GM18511 (cell line): ENCODE data around the gene TMEM50B.
"Not testable (repeated sequence)": the region's sequence is repeated elsewhere in the genome, so short reads cannot be mapped to it uniquely, and the experiment has no call there.

Source experiments
- ATAC-seq: cut with Tn5 transposase; IDR thresholded peaks from one replicate; pipeline ENCODE4 v1.9.1; 2021; ENCODE audit warnings: mild to moderate bottlenecking, moderate library complexity; ENCODE audit not compliant: unreplicated experiment

TMEM50B gene

DNA sequence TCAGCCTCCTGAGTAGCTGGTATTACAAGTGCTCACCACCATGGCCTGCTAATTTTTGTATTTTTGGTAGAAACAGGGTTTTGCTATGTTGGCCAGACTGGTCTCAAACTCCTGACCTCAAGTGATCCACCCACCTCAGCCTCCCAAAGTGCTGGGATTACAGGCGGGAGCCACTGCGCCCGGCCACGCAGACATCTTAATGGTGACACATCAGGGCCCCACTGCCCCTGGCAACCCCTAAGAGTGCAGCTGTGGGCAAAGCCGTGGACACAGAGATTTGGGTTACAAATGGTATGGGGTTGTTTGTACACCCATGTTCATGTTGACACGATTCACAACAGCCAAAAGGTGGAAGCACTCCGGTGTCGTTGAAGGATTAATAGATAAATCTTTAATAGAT is 46.8 kb downstream of the TMEM50B start:
- no peak for ATAC-seq

DNA sequence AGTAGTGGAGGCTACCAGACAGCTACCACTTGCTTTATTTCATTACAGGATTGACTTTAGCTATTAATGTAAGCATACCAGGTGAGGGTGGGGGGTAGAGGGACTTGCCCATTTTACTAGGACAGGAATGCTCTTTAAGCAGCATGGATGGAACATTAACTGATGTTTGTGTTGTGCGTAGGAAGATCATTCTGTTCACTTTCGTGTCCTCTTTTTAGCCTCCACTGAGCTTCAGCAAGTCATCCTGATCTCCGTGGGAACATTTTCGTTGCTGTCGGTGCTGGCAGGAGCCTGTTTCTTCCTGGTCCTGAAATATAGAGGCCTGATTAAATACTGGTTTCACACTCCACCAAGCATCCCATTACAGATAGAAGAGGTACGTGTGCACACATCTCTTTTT is 47.3 kb downstream of the TMEM50B start:
- peak; percentile 31 for ATAC-seq

- ATAC-seq: no peak
Measured at GRCh38 chr21:33430858-33431257, 48.9 kb downstream of the TMEM50B start.

GRCh38 chr21:33428669-33429068 is 51.1 kb downstream of the TMEM50B start:
- ATAC-seq: no peak

GRCh38 chr21:33427051-33427450 is 52.7 kb downstream of the TMEM50B start:
- no peak for ATAC-seq

- no peak for ATAC-seq
Measured at GRCh38 chr21:33425825-33426224, 53.9 kb downstream of the TMEM50B start.

DNA sequence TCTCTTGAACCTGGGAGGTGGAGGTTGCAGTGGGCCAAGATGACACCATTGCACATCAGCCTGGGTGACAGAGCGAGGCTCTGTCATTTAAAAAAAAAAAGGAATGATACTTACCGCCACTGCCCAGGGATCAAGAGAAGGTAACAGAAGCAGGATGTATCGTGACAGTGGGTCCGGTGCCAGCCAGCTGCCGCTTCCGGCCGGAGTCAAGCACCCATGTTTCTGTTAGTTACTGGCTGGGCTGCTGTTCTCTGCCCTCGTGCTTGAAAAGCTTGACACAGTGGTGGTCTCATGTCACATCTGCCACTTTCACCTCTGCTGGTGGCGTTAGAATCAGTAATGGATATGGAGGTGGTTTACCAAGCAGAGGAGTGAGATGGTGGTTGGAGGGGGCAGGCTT is 55.6 kb downstream of the TMEM50B start:
- no peak for ATAC-seq

- ATAC-seq: no peak
Measured at GRCh38 chr21:33421713-33422393, 57.9 kb downstream of the TMEM50B start.

GRCh38 chr21:33419538-33420123 is 60.1 kb downstream of the TMEM50B start:
- no peak for ATAC-seq

- ATAC-seq: no peak
Measured at GRCh38 chr21:33418691-33419090, 61.1 kb downstream of the TMEM50B start.

DNA sequence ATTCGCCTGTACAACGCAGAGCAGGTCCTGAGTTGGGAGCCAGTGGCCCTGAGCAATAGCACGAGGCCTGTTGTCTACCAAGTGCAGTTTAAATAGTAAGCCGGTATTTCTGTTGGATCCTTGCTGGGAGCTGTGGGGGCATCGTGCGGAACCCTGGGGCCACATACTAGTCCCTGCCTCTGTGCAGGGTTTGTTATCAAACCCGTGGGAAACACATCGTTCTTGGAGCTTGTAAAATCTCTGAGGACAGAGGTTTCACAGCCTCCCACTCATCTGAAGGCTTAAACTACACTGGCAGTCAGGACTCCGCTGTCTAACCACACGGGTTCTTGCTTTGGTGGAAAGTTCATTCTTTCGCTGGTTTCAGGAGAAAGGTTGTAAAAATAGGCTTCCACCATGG is 64.8 kb downstream of the TMEM50B start:
- ATAC-seq: no peak

DNA sequence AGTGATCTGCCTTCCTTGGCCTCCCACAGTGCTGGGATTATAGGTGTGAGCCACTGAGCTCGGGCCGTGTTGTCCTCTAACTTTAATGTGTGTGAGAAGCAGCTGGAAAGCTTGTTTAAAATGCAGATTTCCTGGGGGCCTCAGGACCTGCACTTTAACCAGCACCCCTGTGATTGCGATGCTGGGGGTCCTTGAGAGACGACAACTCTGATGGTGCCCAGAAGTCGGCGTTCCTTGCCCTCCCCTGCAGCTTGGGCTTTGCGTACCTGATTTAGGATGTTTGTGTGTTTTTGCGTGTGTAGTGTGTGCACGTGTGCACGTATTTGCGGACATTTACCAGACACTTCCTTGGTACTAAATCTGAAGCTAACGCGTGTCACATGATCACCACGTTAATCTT is 65.7 kb downstream of the TMEM50B start:
- ATAC-seq: no peak

DNA sequence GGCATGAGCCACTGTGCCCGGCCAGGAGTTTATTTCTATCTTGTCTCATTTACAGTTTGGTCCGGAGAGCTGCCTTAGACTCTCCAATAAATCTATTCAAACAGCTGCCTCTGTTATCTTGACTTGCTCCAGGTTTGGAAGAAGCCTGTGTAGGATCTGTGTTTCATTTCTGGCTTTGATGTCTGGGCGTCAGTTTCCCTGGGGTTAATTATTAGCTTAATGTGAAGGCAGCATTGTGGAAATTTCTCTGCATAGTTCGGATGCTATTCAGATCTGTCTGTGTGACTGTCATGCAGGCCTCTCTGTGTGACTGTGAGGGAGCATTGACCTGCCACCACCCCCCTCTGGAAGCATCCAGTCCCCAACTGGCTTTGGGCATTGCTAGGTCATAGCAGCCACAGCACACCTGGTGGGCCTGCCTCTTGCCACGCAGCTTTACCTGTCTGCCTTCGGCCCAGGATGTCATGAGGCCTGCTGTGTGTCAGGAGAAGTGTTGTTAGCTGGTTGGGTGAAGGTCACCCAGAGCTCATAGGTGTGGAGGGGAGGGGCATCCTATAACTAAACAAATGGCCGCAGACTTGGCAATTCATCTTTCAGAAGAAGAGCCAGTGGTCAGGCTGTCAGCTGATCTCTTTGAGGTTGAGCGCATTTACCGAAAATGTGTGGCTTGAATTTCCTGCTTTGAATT is 66.8 kb downstream of the TMEM50B start:
- ATAC-seq: peak; percentile 81

DNA sequence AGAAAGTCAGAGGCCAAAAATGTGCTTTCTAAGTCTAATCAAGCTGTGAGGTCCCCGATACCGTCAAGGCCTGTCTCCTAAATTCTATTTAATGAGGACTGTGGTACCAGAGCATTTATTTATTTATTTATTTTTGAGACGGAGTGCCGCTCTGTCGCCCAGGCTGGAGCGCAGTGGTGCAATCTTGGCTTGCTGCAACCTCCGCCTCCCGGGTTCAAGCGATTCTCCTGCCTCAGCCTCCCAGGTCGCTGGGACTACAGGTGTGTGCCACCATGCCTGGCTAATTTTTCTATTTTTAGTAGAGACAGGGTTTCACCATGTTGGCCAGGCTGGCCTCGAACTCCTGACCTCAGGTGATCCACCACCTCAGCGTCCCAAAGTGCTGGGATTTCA is 67.3 kb downstream of the TMEM50B start:
- ATAC-seq: not testable (repeated sequence)

DNA sequence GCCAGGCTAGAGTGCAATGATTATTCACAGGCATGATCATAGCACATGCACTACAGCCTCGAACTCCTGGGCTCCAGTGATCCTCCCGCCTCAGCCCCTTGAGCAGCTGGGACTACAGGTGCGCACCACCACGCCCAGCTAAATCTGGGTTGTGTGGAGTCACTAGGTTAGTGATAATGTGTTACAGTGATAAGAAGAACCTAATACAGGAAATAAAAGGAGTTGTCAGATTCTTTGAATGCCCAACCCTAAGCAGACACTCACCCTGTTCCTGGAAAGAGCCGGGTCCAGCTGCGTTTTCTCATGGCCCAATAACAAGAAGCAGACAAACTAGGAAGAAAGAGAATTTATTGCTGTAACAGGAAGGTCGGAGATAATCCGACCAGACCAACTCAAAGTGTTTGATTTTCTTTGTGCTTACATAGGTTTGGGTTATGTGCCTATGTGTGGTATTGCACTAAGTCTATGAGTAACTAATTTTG is 67.8 kb downstream of the TMEM50B start:
- no peak for ATAC-seq

- no peak for ATAC-seq
Measured at GRCh38 chr21:33406493-33406892, 73.3 kb downstream of the TMEM50B start.

DNA sequence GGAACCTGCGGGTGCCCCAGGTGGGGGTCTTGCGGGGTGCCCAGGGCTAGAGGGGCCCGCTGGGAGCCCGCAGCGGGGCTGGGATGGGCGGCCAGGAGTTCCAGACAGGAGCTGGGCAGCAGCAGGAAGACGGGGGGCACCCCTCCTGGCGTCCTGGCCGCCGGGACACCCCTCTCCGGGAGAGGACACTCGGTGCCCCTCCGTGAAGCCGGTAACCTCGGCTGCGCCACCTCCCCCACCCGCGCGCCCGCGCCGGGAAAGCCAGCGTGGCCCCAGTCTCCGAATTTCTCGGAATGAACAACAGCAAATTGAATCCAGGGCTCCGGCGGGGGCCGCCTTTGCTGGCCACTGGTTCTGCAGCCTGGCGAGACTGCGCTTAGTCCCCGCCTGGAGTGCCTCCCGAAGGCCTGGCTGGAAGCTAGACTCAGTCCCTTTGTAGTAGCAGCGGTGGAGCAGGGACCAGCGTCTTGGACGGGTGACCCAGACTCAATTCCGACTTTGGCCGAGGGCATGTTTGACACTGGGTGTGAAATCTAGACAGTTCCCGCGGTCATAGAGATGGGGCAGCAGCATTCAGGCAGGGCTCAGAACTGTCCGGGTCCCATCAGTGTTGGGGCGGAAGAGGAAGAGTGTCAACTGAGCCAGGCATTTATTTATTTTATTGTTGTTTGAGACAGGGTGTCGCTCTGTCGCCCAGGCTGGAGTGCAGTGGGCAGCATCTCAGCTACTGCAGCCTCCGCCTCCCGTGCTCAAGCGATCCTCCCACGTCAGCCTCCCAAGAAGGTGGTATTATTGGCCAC is 75.8 kb downstream of the TMEM50B start:
- ATAC-seq: no peak

GRCh38 chr21:33403128-33403785 is 76.5 kb downstream of the TMEM50B start, which contains the start of gene IFNGR2:
Gene IFNGR2, plus strand, starts transcription at chr21:33403413. Its CDS starts 131 bp downstream, at chr21:33403544.
- peak; percentile 46 for ATAC-seq

GRCh38 chr21:33402001-33402979 is 77.5 kb downstream of the TMEM50B start:
- ATAC-seq: no peak

- ATAC-seq: no peak
Measured at GRCh38 chr21:33401630-33401992, 78.2 kb downstream of the TMEM50B start.
